NOMO-1 treated with dmso at 0.1 percent for 144 hours (cell line): ENCODE results near the gene ANO2.

Experiments used
- DNase-seq: peaks from one replicate; lab custom pipeline; 2025; ENCODE audit not compliant: unreplicated experiment; lab: John Stamatoyannopoulos, UW

The ANO2 gene

DNA sequence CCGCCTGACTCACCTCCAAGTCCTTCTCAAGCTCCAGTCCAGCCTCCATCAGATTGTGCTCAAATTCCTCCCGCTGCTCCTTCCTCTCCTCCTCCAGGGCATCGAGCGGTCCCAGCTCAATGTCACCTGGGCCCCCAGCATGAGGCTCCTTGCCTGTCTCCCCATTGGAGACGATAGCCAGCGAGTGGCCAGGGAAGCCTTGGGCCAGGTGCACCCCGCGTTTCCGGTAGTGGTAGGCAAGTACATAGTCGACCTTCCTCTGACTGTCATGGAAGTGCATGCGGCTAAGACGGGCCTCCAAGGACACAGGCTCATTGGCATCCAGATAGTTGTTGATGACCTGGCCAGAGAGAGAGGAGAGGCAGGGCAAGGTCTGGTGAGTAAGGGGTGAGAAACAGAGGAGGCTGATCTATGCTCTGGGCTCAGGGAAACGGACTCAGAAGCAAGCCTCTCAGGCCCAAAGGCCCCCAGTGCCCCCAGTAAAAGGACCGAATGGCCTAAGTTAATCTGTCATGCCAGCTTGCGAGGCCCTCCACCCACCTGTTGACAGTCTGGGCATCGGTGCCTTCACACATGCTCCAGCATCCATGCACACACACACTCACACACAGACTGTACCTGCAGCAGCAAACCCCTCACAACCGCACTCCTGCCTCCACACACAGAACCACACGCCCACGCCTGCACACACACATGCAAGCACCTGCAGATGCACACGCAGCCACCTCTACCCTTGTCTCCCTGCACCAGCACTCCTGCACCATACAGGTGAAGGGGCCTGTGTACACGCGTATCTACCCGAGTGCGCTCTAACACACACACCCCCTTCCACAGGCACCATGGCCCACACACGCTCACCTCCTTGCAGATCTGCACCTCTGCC, 23.8 kb downstream of the ANO2 start:
- DNase-seq: no peak

DNA sequence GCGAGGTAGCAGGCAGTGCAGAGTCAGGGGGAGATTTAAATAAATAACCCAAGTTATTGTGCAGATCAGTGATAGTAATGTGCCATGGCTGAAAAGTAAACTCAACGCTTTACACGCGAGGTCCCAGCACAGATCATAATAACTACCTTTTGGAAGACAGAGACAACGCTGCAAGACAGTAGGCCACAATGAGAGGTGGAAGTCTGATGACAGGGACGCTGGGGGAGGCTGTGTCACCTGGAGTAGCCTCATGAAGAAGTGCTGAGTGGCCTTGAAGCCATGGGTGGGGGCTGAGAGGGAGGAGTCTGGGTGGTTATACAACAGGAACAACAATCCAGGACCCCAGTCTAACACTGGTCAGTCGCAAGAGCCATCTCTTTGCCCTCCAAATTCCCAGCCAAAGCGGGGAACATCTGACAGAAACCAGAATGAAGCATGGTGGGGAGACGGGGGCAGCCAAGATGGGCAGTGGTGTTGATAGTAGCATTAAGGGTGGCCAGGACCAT, 28.2 kb downstream of the ANO2 start:
- DNase-seq: no peak

DNA sequence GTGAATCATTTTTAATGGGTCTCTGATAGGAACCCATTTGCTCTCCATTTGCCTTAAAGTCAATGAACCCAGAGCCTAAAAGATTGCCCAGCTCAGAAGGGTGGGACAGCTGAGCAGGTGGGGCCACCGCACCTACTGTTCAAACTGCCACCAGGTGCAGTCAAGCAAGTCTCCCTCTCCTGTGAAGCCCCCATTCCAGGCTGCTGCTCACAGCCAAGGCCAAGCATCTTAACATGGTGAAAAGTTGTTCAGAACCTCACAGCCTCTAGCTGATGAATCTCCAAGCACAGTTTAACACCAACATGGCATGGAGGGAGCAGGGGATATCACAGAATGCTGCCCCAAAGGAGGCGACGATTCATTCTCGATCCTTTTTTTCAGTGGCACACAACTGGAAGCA, 29.5 kb downstream of the ANO2 start:
- no peak for DNase-seq

DNA sequence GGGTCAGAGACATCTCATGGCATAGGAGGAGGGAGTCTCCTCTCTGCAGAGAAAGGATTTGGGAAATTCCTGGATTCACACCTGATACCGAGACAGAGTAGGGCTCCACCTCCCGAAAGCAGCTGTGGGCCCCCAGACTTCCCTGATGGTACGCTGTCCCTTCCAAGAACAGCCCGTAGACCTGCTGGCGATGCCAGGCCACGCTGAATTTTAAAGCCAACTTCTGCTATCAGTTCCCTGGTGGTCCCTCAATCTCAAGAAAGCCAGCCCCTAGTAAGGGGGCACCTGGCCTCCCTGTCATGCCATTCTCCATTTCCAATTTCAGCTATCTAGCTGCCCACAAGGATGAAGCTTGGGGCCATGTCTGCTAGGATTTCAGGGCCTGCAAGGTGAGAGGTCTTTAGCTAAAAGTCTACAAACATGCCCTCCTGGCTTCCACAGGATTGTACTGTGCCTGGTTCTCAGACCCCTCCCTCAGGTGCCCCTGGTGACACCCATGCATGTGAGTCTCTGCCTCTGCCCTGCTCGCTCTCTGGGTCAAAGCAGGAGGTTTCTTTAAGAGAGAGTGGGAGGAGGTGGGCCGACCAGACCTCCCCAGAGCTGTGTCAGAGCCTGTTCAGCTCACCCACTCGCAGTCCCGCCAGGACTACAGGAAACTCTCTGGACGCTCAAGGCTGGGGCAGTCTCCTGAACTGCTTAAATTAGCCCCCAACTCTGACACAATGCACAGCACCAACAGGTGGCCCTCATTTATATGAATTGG, 30.5 kb downstream of the ANO2 start:
- no peak for DNase-seq

DNA sequence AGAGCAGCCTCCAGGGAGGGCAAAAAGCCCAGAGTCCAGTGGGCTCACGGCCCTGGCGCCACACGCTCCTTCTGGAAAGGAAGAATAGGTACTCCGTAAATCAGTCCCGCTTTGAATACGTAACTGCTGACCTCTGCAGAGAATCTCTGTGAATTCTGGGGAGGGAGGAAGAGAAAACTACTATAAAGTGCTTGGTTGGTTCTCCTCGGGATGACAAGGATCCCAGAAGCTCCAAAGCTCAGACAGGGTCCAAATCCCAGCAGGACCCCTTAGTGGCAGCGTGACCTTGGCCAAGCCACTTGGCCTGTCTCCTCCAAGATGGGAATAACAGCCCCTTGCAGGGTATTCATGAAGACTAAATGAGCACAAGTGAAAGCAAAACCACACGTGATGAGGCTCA, 31.7 kb downstream of the ANO2 start:
- no peak for DNase-seq

DNA sequence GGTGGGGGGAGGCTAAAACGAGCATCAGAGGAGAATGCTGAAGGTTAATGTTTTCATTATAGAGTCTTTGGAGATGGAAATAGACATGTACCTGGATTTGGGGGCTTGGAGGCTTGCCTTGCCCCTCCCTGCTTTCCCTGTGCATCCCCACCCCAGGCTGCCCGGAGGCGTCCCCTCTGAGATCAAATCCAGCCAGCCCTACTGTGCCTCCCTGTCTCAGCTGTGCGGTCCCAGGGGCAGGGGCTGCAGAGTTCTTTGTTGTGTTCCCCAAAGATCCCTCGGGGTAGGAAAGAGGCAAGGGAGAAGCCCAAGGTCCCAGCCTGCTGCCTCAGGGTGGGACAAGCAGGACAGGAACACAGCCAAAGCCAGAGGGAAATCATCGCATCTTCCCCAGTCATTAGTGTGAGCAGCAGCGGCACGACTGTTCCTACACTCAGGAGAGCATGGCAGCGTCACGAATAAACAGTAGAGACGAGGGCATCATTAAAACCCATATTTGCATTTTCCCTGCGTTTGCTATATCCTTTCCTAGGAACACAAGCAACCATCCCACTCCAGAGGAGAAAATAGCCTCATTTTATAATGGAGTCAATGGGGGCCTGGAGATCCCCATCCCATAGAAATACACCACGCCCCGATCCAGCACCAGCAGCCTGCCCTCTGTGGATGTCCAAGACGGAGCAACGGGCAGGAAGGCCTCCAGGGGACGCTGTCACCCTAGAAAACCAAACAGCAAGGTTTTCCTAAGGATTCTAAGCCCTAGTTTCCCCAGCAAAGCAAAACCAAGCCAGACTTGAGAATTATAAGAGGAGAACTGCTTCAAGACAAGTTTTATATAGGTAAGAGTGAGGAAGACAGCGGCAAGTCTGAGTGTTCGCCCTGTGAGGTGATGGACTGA, 32.4 kb downstream of the ANO2 start:
- no peak for DNase-seq

DNA sequence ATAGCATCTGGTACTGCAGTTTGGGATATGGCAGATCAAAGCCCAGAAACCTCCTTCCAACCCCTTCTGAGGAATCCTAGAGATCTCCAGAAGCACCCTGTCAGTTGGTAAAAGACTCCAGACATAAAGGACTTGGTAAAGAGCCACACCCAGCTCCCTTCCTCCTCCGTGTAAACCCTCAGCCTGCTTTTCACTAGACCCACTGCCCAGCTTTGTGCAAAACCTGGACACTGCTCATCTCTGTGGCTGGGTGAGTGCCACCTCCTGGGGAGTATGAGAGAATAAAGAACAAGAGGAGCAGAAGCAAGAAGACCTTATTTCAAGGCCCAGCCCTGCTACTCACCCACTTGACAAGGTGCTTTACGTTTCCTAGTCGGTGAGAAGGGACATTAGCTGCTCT, 33.0 kb downstream of the ANO2 start:
- no peak for DNase-seq

DNA sequence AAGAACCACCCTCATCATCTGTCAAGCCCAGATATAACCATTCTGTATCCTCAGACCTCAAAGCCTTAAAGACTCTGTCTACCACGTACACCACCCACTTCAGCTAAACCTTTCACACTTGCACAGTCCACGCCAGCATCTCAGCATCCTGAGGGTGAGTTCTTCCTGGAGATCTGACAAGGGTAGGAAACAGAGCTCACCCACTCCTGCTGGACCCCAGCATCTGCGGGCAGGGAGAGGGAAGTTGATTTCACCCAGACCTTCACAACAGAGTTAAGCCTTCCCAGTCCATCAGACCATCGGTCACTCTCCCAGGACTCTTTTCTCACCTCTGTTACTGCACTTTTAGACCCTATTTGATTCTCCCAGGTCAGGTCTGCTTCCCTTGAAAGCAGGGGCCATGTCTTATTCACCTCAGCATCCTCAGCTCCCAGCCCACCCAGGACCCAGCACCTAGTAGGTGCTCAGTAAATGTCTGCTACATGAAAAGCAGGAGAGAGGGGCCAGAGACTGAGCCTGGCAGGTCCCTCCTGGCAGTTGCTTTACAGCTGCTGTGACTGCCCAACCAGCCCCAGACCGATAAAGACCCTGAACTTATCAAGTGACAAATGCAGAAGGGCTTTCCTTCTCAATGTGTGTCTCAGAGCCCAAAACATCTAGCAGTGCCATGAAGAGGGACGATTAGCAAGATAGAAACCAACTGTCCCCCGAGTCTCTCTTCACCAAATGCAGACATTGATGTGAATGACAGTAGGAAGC, 34.1 kb downstream of the ANO2 start:
- no peak for DNase-seq

DNA sequence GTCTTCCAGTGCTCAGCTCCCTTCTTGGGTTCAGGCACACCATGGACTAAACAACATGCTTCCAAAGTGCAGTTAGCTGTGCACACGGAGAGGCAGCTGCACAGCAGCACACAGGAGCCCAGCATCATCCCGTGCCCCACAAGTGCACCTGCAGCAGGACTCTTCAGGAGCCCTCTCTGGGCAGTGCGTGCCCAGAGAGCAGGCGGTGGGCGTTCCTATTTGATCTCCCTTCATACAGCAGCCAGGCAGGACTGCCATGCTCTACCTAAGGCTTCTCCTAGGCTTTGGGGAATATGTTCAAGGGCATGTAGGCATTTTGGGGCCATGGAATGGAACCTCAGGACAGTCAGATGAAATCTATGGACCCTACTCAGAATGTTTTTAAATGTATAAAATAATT, 35.5 kb downstream of the ANO2 start:
- no peak for DNase-seq

DNA sequence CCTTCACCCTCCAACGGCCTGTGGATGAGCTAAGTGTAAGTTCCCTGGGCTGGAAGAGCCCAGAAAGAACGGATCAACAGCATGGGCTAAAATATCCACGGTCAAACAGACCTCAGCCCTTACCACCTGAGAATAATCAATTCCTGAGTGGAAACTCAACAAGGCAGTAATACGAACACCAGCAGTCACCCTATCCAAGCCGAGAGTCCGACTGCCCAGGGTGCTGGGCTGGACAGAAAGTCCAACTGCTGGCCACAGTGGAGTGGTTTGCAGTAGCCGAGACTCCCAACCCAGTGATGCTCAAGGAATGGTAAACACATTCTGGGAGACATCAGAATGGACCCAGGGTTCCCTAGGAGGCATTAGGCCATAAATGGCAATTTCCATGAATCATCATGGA, 36.8 kb downstream of the ANO2 start:
- DNase-seq: no peak

DNA sequence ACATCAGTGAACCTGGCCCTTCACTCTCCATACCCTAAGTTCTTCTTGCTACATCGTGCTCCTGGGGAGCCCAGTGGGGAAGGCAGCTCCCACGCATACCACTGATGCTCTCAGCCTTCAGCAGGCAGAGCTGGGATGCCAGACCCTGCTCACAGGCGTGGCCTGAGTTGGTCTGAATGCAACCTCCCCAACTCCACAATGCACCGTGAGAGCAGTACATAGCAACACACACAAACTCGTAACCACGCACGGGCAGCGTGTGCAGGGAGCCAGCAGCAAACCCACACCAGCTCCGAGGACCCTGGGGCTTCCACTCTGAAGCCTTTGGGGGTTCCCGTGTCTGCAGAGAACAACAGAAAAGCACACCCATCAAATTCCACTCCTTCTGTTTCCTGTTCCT, 37.3 kb downstream of the ANO2 start:
- no peak for DNase-seq

DNA sequence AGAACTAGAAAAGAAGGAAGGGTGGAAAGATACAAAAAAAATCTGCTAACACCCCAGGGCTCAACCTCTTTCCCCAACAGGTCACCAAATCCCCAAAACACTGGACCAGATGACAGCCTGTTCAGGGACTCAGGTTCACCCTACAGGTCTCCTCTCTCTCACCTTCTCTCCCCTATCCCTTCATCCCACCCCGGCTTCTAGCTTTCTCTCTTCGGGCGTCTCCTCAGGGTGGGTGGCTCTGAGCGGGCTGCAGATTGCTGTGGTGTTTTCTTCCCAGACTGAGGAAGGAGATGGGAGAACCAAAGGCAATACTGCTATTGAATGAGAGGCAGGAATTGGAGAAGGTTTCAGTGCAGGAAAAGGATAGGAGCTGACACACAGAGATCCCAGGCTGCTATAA, 39.3 kb downstream of the ANO2 start:
- DNase-seq: no peak

DNA sequence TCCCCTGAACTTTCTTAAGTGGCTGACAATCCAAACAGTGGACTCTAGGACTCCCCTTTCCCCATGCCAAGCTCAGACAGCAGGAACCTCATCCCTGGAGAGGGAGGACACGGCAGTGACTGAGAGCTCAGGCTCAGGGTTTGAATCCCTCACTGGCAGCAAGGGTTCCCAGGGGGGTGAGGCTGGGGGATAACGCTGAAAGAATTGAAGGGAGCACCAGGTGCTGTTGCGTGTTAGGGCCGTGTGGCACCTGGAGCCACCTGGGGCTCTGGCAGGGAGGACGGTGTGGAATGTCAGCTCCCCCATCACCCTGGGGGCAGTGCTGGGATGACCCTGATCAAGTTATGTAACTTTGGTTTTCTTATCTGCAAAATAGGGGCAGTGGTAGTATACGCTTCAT, 40.1 kb downstream of the ANO2 start:
- no peak for DNase-seq

DNA sequence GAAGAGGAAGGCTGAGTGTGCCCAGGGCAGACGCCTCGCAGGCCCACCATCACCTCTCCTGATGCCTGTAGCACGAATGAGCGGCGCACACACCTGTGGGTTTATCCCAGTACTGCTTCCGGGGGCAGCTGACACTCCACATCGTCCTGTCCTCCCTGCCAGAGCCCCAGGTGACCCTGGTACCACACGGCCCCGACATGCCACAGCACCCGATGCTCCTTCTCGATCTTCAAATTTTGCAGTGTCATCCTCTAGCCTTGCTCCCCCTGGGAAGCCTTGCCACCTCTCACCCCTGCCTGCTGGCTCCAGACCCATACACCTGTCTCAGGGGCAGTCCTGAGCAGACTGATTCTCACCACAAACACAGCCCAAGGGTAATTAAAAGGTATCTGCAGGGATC, 40.6 kb downstream of the ANO2 start:
- no peak for DNase-seq

DNA sequence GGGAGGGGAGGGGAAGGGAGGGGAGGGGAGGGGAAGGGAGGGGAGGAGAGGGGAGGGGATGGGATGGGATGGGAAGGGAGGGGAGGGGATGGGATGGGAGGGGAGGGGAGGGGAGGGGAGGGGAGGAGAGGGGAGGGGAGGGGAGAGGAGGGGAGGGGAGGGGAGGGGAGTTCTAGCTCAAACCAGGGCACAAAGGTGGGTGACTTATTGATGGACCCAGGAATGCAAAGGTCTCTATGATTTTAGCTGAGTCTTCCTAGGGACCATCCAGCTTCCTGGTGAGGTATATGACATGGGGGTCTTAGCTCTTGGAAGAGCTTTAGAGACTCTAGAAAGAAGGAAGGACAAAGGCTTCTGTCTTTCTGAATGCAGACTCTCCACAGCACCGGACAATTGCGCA, 42.3 kb downstream of the ANO2 start:
- no peak for DNase-seq

DNA sequence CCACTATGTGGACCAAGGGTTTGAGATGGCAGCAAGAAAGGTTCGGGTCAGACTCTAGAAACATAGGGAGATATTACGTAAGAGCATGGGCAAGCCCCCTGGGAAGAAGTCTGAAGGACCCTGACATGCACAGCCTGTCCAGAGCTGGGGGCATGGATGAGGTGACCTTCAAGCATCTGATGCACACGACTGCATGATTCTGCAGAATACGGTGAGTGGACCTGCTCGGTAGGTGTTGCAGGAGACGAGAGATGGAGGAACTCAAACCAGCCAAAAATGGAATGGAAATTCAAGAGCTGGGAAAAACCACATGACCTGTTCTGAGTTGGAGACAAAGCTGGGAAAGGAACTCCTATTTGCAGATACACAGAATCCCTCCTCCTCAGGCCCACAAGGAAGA, 43.6 kb downstream of the ANO2 start:
- DNase-seq: no peak

DNA sequence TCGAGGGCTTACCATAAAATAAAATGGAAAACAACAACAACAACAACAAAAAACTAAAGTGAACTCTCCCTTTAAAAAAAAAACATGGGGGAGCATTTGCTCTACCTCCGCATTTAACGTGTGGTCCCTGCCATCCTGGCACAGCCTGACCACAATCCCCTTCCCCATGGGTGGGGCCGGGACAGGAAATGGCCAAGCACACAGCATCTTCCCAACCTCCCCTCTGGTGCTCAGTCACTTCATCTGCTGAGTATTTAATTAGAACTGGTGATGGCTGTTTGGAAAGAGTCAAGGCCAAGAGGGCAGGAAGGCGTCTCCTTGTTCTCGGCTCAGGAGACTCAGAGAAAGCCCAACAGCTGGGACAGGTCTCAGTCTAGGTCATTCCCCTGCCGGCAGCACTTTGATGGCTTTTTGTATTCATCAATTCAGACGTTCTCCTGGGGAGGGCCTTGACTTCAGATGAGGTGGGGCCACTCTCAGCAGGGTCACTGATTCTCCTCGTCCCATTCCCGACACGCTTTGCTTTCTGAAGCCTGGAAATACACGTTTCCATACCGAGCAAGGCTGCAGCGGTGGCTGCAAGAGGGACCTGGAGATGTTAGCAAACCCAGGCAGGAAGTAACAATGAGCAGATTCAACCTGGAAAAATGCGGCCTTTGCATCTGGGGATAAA, 44.4 kb downstream of the ANO2 start:
- no peak for DNase-seq

DNA sequence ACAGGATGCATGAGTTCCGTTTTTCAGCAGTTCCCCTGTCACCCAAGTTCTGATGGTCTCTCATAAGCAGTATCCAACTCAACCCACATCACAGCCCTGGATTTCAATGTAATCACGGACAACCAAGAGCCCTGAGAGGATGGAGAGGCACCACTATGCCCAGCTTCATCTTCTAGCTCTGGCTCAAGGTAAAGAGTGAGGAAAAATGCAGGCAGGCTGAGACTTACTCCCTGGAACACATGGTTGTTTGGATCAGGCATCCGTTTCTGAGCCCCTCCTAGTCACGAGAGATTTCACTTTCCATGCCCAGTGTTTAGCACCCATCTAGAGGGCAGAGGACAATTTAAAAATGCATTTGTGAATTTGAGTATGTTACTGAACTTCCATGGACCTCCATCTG, 45.0 kb downstream of the ANO2 start:
- DNase-seq: no peak

DNA sequence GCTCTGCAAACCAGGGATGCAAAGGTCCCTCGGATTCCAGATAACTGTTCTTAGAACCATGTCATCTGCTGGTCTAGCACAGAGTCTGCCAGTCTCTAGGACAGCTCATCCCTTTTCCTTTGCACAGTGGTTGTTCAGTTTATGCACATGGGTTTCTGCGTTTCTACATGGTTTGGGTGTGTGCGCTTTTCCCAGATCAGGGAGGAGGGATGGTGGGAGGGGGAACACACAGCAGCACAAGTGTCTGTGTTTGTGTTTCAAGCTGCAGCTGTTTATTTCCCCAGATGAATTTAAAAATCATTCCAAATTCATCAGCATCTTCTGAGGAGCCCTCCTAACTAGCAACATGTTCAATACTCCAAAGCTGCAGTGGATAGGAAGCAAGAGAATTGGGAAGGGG, 45.4 kb downstream of the ANO2 start:
- DNase-seq: no peak

DNA sequence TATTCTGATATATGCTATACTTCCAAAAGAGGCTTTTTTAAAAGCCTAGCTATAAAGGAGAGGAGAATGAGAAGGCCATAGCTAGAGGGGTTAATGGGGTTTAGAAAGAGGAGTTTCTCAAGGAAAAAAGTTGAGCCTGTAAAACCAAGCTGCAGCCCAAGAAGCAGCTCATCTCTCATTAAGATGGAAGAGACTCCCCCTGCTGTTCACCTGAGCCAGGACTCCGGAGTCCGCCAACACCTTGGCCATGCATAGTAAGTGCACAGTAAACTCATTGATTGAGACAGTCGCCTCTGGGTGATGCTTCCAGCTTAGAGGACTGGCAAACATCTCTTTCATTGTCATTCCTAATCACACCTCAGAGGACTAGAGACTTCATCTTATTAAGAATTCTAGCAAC, 46.2 kb downstream of the ANO2 start:
- DNase-seq: no peak
